OCI-M1 (cell line): ENCODE measurements around the gene SLC47A1.
"Not testable (repeated sequence)": the region's sequence is repeated elsewhere in the genome, so short reads cannot be mapped to it uniquely, and the experiment has no call there.

ENCODE experiments used
- DNase-seq: peaks from one replicate; lab custom pipeline; 2025; lab: John Stamatoyannopoulos, UW

SLC47A1 gene

DNA sequence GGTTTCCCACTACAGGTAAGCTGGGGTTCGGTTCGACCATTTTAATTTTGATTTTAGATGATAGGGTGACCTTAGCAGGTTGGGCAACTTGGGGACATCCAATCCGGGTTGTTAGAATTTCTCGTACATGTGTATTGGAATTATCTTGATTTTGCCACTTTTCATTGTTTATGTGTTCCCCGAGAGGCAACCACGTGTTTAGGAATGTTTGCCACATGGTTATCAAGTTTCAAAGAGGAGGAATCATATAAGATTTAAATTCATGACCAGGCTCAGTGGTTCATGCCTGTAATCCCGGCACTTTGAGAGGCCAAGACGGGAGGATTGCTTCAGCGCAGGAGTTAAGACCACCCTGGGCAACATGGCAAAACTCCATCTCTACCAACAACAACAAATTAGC is 10.0 kb upstream of the SLC47A1 start:
- no peak for DNase-seq

DNA sequence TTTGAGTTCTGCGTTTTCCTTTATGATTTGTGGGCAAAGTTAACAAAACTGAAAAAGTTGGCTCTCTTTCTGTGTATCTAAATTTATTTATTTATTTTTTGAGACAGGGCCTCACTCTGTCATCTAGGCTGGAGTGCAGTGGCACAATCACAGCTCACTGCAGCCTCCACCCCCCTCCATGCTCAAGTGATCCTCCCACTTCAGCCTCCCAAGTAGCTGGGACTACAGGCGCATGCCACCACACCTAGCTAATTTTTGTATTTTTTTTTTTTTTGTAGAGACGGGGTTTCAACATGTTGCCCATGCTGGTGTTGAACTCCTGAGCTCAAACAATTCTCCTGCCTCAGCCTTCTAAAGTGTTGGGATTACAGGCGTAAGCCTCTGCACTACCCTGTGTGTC is 6.7 kb upstream of the SLC47A1 start:
- not testable (repeated sequence) for DNase-seq

- DNase-seq, result no peak
These were observed 1.7 kb upstream of the SLC47A1 start for GRCh38 chr17:19531780-19532501.

- DNase-seq, result no peak
These were observed 477 bp upstream of the SLC47A1 start for GRCh38 chr17:19533036-19533717.

DNA sequence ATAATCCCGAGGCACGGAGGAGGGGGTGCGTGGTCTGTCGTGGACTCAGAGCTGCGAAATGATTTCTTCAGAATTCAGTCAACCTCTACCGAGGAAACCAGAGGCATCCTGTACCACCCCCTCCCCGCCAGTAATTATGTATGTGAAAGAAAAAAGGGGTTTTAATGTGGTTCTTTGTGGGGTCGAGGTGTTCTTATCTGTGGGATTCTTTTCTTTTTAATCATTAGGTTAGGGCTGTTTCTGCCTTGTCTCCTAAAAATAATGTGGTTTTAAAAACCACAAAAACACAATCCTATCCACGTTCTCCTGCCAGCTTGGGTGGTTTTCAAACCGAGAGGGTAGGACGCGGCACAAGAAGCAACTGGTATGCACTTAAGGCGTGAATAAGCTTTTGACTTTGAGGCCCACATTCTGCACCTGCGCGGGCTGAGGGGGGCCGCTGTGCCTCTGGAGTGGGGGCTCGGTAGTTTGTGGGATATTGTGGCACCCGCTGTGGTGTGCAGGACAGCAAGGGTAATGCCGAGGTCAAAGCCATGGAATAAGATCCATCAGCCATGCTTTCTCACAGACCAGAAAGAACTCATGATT is 1.0 kb downstream of the SLC47A1 start:
- DNase-seq, result no peak

DNA sequence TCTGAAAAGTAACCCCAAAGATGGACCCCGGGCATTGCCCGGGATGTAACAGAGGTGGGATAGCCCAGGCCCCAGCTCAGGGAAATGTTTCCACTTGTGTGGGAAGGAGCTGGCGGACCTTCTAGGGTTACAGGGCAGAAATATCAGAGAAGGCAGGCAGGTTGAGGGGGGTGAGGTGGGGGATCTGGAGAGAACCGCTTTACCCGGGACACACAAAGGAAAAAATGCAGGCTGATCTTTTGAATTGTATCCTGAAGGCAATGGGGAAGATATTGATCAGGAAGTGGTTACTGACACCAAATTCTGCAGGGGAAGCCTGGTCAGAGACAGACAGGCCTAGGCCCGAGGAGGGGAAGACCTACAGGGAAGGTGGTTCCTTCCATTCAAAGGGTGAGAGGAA is 3.5 kb downstream of the SLC47A1 start:
- DNase-seq, result no peak

- no peak for DNase-seq
These were observed 4.7 kb downstream of the SLC47A1 start for GRCh38 chr17:19538095-19539039.

DNA sequence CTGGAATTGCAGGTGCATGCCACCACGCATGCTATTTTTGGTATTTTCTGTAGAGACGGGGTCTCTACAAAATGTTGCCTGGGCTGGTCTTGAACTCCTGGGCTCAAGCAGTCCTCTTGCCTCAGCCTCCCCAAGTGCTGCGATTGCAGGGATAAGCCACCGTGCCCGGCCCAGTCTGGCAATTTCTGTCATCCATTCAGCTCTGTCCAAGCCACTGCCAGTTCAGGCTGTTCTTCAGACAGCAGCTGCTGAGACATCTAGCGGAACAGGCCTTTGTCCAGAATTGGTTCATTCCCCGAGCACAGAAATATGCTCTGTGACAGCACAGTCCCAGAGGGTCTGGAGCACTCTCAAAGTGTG is 5.4 kb downstream of the SLC47A1 start:
- DNase-seq, result no peak

DNA sequence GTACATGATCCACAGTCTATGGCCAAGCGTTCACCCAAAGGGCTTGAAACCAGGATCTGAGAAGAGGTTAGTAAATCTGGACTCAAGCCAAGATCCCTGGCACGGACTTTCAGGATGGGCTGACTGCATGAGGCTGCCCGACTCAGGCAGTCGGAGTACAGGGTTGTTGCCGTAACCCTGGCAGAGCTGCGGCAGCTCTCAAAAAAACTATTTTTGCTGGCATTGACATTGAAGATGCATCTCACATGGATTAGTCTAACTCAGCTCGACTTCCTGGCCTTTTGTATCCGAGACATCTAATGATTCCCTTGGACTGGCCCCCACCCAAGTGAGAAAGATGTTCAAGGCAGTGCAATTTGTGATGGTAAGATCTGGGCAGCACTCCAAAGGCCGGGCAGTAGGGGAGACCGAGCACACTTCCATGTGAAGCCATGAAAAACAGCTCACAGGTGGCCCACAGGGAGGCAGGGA is 6.2 kb downstream of the SLC47A1 start:
- DNase-seq, result no peak

- DNase-seq, result no peak
These were observed 7.2 kb downstream of the SLC47A1 start for GRCh38 chr17:19540706-19541370.

DNA sequence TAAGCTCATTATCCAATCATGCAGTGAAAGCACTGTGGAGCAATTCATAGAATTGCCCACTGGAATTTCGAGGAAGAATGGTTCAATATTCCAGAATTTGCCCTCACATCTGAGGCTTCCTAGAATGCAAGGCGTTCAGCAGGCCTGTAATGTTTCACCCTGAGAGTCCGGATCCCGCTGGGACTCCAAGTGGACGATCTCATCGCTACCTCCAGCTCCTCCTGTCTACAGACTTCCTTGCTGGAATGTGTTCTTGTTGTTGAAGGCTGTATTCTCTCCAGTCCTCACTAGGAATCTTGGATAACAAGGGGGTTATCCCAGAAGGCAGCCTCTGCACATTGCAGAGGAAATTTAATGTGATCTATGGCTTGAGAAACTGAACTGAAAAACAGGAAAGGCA is 7.8 kb downstream of the SLC47A1 start:
- no peak for DNase-seq

- no peak for DNase-seq
These were observed 8.6 kb downstream of the SLC47A1 start for GRCh38 chr17:19542247-19542646.

DNA sequence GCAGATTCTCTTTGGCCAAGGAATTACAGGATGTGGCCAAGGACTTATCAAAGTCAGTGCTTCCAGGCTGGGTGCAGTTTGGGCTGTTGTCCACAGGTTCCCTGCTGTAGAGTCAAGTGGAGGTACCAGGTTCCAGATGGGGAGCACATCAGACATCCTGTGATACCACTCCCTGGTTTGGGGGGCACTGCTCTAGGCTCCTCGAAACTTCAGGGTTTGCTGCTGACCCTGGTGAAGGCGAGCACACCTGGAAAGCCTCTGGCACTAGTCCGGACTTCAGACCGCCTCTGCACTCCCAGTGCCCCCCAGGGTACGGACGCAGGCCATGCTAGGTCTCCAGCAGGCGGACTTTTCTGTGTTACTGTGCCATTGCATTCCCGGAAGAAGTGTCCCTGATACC is 10.7 kb downstream of the SLC47A1 start:
- DNase-seq, result no peak

DNA sequence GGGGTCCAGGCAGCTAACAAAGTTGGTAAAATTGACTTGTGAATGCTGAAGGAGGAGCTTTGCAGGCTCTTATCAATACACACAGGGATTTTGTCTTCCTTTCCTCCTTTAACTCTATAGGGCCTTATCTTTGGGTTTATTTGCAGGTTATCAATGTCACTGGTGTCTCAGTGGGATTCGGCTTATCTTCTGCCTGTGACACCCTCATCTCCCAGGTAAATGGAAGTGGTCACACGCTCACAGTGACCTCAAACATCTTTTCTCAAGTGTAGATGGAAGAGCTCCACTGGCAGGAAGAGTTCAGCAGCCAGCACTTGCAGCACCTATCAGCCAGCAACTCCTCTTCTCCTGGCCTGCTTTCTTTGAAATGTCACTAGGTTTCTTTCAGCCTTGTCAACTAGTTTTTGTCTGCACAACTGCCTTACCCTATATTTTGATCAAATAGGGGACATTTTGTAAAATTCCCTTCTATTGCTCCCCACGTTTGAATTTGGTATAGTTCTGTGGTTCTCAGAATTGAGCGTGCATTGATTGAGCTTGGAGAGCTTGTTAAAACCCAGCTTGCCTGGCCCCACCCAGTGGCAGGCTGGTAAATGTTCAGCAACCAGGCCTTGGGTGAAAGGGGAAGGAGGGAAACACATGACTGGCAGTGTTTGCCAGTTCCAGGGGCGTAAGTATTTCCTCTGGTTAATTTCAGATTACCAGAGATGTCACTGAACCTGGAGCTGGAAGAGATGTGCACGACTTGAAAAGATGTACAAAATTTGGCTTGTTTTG is 12.8 kb downstream of the SLC47A1 start:
- DNase-seq, result peak; percentile 3

- no peak for DNase-seq
These were observed 16.3 kb downstream of the SLC47A1 start for GRCh38 chr17:19549746-19550623.

GRCh38 chr17:19551165-19551564 is 17.5 kb downstream of the SLC47A1 start:
- DNase-seq, result no peak

- DNase-seq, result no peak
These were observed 18.0 kb downstream of the SLC47A1 start for GRCh38 chr17:19551591-19552148.

DNA sequence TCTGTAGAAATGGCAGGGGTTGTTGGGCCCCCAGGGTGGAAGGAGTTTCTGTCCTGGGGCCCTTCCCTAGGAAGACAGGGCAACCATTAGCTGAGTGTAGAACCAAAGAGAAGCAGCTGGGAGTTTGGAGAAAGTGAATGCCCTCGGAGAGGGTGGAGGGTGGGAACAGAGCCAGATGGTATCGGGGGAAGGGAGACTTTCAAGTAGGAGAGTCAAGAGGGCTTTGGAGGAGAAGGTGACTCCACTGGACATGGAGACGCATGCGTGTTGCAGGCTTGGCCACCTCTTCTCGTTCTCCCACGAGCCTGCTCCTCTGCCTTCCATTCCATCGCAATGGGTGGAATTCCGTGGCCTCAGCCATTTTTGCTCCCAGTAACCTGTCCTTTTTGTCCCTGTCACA is 19.4 kb downstream of the SLC47A1 start:
- DNase-seq, result no peak

DNA sequence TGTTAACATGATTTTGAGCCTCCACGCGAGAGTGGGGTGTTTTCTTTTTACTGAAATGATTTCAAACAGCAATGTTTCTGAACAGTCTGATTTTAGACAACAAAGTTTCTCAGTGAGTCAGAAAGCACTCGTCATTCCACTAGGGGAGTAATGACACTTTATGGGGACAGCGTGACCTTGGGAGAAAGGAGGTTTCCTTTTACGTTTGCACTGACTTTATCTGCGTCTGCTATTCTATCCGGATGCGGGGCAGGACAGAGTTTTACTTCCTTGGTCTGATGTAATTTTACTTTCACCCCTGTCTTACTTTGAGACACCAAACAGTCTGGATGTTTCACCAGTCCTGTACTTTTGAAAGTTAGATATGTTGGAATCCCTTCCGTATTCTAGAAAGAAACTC is 20.7 kb downstream of the SLC47A1 start:
- DNase-seq, result no peak

- DNase-seq, result no peak
These were observed 22.1 kb downstream of the SLC47A1 start for GRCh38 chr17:19555746-19556145.
